HG03442 (cell line): ENCODE measurements around the gene WWC2.
A peak's percentile ranks its signal among the peaks of the same experiment; 100 is the strongest.

Experiments used
- ATAC-seq: cut with Tn5 transposase; IDR thresholded peaks from one replicate; pipeline ENCODE4 v1.9.1; 2021; ENCODE audit warnings: mild to moderate bottlenecking, moderate library complexity; ENCODE audit not compliant: unreplicated experiment

WWC2 gene

DNA sequence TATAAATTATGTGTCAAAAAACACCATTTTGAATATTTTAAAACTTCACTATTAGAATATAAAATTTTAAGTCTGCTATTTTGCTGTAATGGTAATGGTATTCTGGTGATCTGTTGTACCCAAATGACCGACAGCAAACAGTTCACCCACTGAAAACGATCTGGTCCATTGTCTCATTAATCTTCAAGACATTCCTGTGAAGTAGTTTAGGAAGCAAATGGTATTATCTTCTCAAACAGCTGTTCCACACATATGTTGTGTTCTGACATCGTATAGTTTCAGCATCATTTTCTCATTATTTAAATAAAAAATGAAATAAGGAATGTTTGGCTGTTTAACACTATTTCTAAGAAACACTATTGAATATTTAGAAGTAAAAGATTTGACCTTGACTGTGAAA is 98.1 kb downstream of the WWC2 start:
- ATAC-seq = no peak

DNA sequence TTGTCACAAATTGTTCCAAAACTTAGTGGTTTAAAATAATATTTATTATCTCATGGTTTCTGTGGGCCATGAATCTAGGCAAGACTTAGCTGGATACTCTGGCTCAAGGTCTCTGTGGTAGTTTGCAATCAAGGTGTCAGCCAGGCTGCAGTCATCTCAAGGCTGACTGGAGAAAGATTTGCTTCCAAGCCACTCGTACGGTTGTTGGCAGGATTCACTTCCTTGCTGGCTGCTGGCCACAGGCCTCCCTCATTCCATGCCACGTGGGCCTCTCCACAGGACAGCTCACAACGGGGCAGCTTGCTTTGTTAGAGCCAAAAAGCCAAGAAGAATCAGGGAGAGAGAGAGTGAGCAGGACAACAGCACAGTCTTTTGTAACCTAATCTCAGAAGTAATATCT is 101.4 kb downstream of the WWC2 start:
- ATAC-seq = no peak

DNA sequence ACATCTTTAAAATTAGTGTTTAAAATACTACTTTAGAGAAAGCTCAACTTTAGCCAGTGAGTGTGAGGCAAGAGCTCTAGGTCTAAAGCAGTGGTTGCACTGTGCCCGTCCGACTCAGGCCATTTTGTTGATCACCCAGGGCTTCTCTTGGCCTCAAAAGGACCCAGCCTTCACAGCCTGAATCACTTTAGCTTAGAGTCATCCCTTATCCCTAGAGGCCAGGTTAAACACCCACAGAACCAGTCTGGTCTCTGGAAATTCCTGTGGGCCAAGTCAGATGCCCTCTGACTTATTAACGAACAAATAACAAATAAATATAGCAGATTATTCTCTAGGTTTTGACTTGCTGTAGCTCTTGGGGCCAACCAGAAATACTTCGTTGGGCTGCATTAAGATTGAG is 102.3 kb downstream of the WWC2 start:
- no peak for ATAC-seq

DNA sequence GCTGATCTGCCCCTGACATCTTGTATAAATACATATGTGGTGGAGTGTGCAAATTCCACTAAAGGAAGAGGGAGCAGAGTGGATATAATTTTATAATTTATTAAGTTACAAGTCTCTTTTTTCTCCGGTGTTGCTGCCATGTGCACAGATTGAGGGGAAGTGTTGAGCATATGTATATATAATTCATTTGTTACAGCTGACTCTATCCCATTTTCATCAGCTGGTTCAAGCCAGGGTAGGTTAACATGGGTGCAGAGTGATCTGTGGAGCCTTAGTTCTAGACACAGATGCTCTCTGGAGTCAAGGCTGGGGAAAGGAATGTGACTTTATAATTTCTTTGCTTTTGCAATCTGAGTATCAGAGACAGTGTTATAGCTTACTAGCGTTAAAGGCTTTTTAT is 103.5 kb downstream of the WWC2 start:
- ATAC-seq = no peak

DNA sequence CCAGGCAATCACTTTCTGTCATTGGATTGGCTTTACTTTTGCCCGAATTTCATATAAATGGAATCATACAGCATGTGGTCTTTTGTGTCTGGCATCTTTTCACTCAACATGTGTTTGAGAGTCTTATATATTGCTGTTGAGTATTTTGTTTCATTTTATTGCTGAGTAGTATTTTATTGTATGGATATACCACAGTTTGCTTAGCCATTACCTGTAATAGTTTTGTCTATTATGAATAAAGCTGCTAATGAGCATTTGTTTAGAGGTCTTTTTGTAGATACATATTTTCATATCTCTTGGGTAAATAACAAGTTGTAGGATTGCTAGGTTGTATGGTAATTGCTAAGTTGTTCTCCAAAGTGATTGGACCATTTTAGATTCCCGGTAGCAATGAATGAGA is 105.7 kb downstream of the WWC2 start:
- no peak for ATAC-seq

DNA sequence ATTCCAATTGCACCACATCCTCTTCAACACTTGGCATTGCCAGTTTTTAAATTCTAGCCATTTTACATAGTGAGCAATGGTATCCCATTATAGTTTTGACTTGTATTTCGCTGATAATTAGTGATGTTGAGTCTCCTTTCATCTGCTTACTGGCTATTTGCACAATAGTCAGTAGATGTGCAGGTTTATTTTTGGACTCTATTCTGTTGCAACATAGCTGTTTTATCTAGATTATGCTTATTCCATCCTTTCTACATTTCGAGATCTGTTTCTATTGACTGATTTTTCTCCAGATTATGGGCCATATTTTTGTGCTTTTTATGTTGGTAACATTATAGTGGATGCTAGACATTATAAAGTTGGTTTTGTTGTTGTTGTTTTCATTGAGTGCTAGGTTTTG is 106.1 kb downstream of the WWC2 start:
- ATAC-seq = no peak

DNA sequence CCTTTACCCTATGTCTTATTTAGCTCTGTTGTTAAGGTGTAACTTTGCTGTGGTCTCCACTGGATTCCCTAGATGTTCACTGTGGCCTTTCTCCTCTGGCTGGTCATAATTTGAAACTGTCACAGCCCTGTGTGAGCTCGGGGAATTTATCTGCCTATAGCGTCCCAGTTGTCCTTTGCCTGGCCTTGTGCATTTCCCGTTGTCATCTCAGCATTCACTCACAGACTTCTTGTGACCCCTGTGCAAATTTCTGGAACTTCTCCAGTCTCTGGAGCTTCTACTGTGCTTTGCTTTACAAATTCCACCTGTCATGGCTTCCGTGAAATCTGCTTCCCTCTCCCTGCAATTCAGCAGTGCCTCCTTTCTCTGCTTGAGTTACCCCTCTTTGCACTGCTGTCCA is 106.7 kb downstream of the WWC2 start:
- ATAC-seq = no peak

DNA sequence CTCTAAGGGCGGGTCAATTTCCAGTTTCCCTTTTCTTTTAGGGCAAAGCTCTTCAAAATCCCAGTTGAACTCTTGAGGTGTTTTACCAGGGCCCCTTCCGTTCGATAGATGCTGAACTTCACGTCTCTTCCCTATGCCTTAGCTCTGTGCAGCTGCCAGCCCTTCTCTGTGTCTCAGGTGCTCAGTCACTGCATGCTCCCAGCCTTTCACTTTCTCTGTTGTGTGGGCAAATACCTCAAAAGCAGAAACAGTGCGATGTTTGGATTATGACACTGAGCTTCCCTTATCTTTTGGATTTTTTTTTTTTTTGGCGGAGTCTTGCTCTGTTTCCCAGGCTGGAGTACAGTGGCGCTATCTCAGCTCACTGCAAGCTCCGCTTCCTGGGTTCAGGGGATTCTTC is 112.5 kb downstream of the WWC2 start:
- ATAC-seq = no peak

DNA sequence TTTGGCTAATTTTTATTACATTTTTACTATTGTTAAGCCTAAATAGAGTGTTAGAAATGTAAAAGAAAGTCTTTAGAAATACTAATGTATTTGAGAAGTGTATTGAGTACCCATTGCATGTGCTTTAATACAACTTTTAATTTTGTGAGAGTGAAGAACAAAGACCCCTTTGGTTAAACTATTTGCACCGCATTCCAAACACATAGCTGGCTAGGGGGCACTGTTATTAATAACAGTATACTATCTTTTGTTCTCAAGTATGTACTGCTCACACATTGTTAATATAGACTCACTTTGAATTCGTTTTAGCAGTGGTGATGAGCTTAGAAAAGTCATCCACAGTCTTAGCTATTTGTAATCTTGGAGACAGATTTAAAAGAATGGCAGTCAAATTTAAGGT is 114.9 kb downstream of the WWC2 start:
- ATAC-seq = no peak

DNA sequence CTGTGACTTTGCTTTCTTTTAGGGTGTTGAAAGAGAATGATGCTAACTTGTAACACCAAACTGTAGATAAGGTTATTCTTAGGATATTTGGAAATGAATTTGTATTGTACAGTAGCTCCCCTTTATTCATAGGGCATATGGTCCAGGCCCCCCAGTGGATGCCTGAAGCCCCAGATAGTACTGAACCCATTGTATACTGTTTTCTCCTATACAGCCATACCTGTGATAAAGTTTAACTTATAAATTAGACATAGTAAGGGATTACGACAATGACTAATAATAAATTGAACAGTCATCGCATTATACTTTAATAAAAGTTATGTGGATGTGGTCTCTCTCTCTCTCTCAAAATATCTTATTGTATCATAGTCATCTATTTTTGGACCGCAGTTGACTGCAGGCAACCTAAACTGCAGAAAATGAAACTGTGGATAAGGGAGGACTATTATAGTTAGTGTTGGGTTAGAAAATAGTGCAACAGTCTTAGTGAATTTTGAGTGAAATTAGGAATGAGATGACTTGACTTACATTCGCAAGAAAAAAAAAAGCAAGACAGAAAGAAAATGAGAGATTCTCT is 115.9 kb downstream of the WWC2 start:
- no peak for ATAC-seq

DNA sequence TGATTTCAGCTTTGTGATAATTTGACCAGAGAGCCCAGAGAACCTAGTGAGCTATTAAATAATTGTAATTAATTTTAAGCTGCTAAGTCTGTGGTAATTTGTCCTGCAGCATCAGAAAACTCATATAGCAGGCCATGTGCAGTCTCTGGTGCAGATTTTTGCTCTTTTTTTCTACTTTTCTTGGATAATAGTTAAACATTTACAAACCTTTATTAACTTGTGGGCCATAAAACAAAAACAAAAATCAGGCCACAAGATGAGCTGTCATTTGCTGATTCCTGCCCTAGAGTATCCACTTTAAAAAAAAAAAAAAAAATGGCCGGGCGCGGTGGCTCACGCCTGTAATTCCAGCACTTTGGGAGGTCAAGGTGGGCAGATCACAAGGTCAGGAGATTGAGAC is 121.2 kb downstream of the WWC2 start:
- no peak for ATAC-seq

DNA sequence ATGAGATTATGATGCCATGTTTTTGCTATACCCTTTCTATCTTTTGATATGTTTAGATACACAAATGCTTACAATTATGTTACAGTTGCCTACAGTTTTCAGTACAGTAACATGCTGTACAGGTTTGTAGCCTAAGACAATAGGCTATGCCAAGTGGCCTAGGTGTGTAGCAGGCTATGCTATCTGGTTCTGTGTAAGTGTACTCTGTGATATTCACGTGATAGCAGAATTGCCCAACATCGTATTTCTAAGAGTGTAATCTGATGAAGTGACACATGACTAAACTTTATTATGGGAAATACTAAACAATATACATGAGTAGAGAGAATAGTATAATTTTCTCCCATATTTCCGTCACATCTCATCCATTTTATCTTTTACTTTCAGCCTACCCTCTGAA is 124.0 kb downstream of the WWC2 start:
- no peak for ATAC-seq

DNA sequence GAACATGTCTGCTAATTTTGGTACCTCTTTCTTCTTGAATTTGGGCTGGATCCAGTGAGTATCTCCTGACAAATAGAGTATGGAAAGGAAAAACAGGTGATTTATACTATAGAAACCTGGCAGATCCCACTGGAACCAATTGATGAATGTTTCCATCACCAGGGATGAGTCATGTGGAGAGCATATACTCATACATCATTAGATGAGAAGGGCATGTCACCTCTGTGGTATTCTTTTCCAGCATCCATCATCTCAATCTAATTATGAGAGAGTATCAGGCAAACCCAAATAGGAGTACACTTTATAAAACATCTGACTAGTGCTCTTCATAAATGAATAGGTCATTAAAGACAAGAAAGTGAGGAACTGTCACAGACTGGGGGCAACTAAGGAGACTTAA is 130.3 kb downstream of the WWC2 start:
- no peak for ATAC-seq

DNA sequence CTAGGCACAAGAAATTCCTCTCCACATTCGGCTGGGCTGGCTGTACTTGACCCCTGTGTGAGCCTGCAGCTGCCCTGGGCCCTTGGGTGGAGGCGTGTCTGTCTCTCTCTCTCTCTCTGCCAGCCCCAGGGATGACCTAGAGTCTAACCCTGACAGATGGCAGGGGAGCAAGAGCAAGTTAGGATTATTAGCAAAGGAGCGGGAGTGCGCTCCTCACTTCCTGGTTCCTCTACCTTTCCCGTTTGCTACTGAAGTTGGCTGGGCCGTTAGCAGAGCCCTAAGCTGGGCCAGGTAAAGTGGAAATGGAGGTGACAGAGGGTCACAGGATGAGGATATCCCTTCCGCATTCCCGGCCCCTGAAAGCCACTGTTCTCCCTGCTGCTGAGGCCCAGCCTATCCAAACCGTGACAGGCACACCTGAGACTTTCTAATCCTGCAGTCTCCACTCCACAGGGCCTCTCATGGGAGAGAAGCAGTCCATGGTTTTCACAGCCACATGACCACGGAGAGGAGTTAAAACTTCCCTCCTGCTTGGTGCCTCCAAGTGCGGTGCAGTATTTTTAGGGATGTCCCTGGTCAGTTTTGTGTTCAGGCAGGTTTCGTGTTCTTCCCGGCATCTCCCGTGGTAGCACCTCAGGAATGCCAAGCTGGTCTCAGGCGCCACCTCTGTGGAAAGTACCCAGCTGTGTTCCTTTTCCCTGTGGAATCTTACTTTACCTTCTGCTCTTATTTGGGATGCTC is 141.7 kb downstream of the WWC2 start:
- no peak for ATAC-seq

DNA sequence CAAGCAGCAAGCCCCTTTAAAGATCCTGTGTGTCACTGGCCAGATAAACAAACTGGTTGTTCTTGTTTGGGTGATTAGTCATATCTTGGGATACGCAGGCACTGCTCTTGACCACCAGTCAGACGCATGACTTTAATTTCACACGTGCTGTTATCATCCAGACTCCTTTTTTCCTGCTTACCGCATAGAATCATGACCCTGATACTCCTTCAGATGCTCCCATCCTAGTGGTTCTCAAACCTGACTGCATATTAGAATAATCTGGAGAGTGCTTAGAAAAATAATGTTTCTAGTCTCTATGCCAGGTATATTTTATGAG is 142.2 kb downstream of the WWC2 start:
- no peak for ATAC-seq

DNA sequence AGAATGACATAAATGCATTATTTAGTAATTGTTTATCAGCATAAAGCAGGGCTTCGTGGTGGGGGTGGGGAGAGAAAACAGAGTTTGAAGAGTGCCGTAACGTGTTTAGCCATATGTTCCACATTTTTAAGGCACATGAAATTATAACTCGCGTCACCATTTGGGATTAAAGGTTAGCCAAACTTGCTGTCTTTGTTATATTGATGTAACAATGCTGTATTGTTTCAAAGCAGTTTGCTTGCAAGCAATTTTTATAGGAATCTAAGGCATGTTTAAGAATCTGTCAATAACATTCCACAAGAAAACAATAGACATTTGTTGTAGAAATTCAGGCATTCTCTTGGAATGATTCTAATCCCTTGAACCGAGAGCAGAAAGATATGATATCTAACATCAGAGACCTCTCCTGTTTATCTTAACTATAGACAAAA is 142.7 kb downstream of the WWC2 start:
- no peak for ATAC-seq

DNA sequence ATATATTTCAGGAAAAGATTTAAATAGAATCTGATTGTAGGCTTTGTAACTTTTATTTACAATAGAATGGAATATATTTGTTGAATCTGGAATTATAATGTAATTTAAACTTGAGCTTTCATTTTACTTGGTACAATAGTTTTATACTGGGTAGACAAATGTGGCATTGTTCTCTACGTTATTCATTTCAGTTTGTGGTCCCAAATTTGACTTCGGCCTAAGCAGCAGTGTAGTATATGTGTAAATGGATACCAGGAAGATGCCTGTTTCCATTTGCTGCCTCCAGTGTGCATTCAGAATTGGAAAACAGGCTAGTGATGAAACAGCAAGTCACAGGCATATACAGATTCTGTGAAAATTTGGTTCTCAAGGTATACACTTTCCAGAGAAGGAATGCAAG is 143.2 kb downstream of the WWC2 start:
- ATAC-seq = no peak

DNA sequence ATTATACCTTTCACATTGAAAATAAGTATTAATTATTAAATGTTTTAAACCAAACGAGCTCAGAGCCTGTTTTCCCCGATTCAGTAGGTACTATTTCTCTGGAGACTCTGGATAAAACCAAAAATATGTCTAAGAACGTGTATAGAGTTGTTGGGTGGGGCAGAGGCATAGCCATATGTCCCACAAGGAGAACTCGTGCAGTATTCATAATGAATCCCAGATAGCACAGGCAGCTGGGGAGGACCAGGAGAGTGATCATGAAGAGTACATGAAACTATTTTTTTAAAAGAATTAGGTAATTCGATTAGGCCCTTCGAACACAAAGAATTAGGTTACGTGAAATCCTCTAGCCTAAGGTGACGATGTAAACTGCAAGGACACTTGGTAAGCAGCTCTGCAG is 145.0 kb downstream of the WWC2 start:
- no peak for ATAC-seq

DNA sequence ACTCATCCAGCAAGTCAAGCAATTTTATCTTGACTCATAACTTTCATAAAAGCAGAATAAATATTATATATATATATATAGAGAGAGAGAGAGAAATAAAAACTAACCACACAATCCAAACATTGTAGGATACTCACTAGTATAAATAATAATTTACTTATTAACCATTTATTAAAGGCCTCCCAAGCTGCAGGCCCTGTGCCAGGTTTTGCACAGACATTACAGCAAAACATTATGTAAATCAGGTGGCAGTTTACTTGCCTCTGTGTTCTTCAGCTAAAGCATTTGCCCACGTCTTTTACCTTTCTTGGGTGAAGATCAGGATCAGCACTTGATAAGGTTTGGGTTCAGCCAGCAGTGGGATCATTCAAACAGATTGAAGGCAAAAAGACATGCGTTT is 145.4 kb downstream of the WWC2 start:
- ATAC-seq = no peak

DNA sequence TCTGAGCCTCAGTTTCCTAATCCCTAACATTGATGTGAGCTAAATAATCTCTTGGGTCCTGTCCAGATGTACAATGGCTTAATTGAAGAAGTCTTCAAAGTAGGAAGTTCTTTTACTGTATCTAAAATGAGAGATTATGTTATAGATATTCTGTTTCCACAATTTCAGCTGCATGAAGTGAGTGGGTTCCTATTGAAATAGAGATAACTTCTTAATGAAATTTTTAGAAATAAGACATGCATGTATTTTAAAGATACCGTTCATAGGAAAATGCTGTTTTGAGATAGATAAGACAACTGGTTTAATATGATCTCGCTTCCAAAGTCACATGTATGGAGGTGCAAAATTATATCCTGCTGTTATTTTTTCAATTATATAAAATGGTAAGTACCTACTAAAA is 149.1 kb downstream of the WWC2 start:
- no peak for ATAC-seq

DNA sequence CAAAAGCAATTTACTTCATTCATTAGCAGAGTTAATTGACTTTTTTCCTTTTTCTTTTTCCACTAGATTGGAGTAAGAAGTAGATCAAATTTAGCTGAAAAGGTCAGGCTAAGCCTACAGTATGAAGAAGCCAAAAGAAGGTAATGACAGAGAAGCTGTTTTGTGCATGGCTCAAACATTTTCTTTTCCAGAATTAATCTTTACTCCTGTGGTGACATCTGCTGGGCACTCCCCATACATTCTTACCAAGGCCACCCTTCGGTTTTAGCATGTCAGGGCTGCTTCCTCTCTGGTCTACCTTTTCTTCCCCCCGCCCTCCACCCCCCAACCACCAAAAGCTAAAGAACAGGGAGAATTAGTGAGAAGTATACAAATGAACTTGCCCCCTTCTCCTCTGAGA is 150.8 kb downstream of the WWC2 start:
- ATAC-seq = peak; percentile 56

DNA sequence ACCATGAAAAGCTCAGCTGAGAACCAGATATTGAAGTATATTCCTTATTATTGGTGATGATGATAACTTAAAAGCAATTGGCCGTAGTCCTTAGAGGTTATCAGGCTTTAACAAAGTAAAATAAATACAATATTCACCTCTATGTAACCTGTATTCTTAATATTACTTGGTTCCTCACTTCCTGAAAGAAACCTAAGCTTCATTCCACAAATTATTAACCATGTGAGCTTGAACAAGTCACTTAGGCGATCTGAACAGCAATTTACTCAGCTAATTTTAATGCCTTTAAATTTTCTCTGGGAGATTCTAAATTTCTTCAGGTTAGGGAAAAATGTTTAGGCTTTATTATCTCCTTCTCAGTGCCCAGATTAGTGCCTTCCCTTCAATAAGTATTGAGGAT is 151.8 kb downstream of the WWC2 start:
- no peak for ATAC-seq

DNA sequence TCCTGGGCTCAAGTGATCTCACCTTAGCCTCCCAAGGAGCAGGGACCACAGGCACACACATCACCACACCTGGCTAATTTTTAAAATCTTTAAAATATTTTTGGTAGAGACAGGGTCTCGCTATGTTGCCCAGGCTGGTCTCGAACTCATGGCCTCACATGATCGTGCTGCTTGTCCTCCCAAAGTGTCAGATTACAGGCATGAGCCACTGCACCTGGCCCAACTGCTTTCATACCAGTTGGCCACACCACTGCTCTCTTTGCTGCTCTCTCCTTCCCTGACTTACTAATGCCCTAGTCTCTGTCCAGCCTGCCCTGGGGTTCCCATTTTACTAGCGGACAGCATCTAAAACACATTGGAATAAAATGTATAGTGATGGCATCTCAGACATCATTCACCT is 153.9 kb downstream of the WWC2 start:
- no peak for ATAC-seq
